MG63 (cell line): ENCODE results near the gene GSAP. TPM values are rescaled to one million over a fixed set of nuclear protein-coding genes. Genes with fewer than 3 reads are reported as not detected.
"Not testable (repeated sequence)": the region's sequence is repeated elsewhere in the genome, so short reads cannot be mapped to it uniquely, and the experiment has no call there.

Experiments used
- DNase-seq: peaks from one replicate; pipeline ENCODE4 v3.0.0-alpha.2; 2020
- H3K27me3 ChIP-seq: fragments of 250-450 bp; sonication (Bioruptor Pico); 2 replicates; pipeline ENCODE4 v1.5.1; 2020; ENCODE audit warnings: mild to moderate bottlenecking, moderate library complexity
- H3K36me3 ChIP-seq: fragments of 250-450 bp; sonication (Bioruptor Pico); 2 replicates; pipeline ENCODE4 v1.5.1; 2020; ENCODE audit warnings: mild to moderate bottlenecking, moderate library complexity
- H3K4me3 ChIP-seq: fragments of 250-450 bp; sonication (Bioruptor Pico); 2 replicates; pipeline ENCODE4 v1.5.1; 2020; ENCODE audit warnings: mild to moderate bottlenecking, moderate library complexity
- H3K9me3 ChIP-seq: fragments of 250-450 bp; sonication (Bioruptor Pico); 2 replicates; pipeline ENCODE4 v1.5.1; 2020; ENCODE audit warnings: mild to moderate bottlenecking, moderate library complexity
- total RNA-seq: library from RNA; depleted of rRNA; stranded (reverse); fragments of >200 nt; shearing (Covaris generic); gene quantifications from 2 replicates; pipeline ENCODE4 v1.2.3, GENCODE V29; 2014; ENCODE audit warnings: low replicate concordance; rRNA removed

The GSAP gene, protein sequence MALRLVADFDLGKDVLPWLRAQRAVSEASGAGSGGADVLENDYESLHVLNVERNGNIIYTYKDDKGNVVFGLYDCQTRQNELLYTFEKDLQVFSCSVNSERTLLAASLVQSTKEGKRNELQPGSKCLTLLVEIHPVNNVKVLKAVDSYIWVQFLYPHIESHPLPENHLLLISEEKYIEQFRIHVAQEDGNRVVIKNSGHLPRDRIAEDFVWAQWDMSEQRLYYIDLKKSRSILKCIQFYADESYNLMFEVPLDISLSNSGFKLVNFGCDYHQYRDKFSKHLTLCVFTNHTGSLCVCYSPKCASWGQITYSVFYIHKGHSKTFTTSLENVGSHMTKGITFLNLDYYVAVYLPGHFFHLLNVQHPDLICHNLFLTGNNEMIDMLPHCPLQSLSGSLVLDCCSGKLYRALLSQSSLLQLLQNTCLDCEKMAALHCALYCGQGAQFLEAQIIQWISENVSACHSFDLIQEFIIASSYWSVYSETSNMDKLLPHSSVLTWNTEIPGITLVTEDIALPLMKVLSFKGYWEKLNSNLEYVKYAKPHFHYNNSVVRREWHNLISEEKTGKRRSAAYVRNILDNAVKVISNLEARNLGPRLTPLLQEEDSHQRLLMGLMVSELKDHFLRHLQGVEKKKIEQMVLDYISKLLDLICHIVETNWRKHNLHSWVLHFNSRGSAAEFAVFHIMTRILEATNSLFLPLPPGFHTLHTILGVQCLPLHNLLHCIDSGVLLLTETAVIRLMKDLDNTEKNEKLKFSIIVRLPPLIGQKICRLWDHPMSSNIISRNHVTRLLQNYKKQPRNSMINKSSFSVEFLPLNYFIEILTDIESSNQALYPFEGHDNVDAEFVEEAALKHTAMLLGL
- total RNA-seq = 0.74 and 2.3 TPM in 2 replicates

DNA sequence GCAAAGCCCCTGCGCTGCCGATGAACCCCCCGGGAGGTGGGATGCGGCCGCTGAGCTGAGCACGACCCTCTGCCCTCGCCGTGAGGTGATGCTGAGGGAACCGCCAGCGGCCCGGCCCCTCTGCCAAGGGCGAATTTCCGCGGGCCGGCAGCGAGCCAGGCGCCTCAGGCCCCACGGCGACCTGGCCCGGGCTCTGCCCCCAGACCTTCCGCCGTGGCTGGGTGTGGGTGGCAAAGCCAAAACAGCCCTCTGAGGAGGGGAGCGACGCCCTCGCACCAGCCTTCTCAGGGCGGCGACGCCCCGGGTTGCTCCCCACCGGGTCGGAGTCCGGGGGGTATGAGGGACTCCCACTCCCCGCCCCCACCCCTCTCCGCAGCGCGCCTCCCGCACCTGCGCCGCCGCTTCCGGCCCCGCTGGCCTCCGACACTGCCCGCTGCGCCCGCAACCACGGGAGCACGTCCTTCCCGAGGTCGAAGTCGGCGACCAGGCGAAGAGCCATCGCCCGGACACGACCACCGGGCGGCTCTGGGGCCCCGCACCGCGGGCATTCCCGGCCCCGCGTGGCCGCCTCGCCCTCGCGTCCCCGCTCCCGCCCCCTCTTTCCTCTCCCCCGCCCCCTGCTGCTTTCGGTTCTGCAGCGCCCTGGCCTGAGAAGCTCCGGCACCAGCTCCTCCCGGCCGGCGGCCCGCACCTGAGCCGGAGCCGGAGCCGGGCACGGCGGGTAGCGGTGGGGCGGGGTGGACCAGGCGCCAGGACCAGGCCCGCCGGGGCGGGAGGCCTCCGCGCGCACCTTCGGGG, at the start of gene GSAP:
Gene GSAP, minus strand, starts transcription at position 527 of the 798 bp plus-strand sequence. Its CDS starts 28 bp downstream, at position 499.
- DNase-seq = peak; percentile 32
- H3K4me3 ChIP-seq = peak within 1 kb of the TSS; percentile 49
- H3K27me3 ChIP-seq = no peaks in the 10 kb centered on the region

DNA sequence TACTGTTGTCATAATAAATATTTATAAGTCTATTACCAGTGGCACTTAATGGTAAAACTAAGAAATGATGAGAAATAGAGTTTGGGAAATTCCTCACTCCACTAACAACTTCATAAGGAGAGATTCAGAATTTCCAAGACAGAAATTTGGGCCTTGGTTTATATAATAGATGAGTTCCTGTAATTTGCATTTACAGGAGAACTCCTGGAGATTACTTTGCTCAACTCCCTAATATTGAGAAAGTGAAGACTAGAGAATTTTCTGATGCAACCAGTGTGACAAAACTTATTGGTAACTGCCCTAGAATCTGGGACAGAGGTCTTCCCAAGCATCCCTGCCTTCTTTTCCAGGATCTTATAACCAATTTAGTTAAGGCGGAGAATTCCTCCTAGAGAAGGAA, 49.1 kb upstream of the GSAP start:
- Histone ChIP-seq H3K9me3 (no peaks in the 10 kb centered on the region), H3K36me3 (no peaks in the 10 kb centered on the region), H3K27me3 (no peaks in the 10 kb centered on the region), H3K4me3 (no peak overlapping the region)
- no peak for DNase-seq

More for the DNA sequence above, at the start of gene GSAP:
- H3K36me3 ChIP-seq = no peaks in the 10 kb centered on the region
- H3K9me3 ChIP-seq = no peaks in the 10 kb centered on the region

DNA sequence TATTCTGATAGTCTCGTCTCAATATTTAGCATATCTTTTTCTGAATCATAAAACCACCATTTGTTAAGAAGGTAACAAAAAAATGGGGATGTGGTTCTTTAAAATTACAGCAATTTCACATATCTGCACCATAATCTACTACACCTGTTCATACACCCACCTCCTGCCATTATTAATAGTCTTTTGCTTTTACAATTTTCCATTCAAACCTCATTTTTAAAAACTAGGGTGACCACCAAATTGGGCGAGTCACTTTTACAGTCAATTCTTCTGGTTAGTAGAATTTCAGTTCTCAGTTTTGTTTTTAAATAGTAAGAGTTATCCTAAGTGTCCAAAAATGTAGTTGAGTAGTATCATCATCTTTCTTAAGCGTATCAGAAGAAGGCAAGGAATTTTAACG, 48.4 kb upstream of the GSAP start:
- no peaks in the 10 kb centered on the region for H3K27me3 ChIP-seq
- H3K36me3 ChIP-seq = no peaks in the 10 kb centered on the region
- H3K4me3 ChIP-seq = no peak overlapping the region
- DNase-seq = no peak
- no peaks in the 10 kb centered on the region for H3K9me3 ChIP-seq

DNA sequence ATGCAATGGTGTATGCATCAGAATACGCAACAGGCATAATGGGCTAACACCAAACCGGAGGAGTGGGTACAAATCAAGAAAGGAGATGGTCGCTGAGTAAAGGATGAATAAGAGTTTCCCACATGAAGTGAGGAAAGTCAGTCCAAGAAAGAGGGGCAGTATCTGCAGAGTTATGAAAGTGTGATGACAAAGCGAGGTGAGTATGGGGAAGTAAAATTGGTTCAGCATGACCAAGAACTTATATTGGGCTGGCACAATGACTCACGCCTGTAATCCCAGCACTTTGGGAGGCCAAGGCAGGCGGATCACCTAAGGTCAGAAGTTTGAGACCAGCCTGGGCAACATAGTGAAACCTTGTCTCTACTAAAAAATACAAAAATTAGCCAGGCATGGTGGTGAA, 47.5 kb upstream of the GSAP start:
- not testable (repeated sequence) for H3K27me3 ChIP-seq, H3K4me3 ChIP-seq, H3K36me3 ChIP-seq, H3K9me3 ChIP-seq
- peak; percentile 41 for DNase-seq

DNA sequence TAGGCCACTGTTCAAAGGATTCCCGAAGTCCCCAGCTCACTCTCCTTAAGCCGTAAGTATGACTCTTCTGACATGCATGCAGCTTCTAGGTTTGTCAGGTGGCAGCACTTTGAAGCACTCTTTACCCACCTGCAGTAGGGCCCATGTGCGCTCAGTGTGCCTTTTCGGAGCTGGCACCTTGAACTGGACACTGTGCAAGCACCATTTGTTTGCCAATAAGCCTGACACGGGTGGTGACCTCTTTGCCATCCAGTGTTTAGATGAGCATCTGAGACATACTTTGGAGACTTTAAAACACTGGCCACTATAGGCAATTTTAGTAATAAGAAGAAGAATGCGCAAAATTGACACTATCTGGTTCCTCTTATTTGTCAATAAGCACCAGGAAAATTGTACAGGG, 45.7 kb upstream of the GSAP start:
- no peak overlapping the region for H3K4me3 ChIP-seq
- H3K36me3 ChIP-seq = no peaks in the 10 kb centered on the region
- H3K27me3 ChIP-seq = no peaks in the 10 kb centered on the region
- no peaks in the 10 kb centered on the region for H3K9me3 ChIP-seq
- DNase-seq = no peak

DNA sequence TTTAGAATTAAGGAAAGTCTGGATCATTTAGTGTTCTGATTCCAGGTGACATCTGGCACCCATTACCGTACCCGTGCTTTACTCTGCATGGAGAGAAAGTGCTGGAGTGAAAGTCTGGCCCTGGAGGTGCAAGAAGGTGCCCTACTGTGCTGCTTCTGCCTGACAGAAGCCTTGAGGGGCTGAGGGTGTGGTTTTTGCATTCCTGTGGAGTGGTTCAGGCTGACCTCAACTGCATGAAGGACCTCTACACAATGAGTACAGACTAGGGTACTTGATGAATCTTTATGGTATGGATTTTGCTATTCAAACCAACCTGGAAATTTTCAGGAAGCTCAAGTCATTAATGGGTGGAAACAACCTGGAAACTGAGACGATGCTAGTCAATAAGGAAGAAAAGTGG, 45.1 kb upstream of the GSAP start:
- Histone ChIP-seq H3K9me3 (no peaks in the 10 kb centered on the region), H3K4me3 (no peak overlapping the region), H3K36me3 (no peaks in the 10 kb centered on the region), H3K27me3 (no peaks in the 10 kb centered on the region)
- DNase-seq = no peak

DNA sequence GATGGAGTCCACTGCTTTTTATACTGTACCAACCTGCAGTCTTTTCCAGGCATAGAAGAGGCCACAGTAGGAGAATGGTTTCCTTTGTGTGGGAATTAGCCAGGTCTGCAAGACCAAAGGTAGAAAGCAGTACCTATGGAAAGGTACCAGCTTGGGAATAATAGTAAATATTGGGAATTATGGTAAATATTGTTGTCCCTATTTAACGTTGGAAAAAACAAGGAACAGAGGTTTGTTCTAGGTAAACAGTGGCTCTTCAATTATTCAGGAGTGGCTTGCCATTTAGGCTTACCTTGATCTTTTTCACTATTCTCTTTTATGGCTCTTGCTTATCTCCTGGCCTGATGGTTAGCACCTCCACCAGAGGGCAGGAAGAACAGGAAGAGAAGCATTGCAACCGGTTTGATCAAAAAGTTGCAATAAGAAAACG, 43.9 kb upstream of the GSAP start:
- Histone ChIP-seq H3K36me3 (no peaks in the 10 kb centered on the region), H3K27me3 (no peaks in the 10 kb centered on the region), H3K4me3 (no peak overlapping the region), H3K9me3 (no peaks in the 10 kb centered on the region)
- DNase-seq = no peak

DNA sequence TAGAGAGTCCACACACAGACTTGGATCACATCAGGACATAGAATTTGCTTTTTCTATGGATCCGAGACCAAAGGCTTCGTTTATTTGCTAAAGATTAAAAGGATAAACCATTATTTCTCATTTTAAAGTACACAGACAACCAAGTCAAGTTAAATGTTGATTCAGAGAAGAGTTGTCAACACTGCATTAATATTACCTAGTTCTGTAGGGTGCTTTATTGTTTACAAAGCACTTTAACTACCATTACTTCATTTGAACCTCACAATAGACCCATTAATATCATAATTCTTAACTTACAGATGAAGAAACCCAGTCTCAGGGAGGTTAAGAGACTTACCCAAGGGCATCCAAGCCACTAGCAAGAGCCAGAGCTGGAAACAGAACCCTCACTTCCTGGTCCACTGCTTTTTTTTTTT, 43.2 kb upstream of the GSAP start:
- DNase-seq = no peak

DNA sequence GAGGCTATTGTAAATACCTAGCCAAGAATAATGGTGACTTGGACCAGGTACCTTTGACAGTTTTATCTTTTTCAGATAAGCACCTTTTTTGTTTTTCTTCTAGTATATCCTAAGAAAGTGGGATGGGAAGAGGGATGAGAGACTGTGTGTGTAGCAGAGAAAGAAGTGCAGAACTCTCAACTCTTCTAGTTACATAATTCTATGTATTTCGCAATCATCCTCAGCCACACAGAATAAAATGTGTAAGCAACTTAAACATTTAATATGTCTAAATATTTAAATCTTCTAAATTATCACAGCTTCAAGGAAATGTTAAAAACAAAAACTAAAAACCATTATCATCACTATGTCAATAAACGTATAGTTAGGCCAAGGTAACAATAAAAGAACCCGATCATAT, 42.6 kb upstream of the GSAP start:
- Histone ChIP-seq H3K9me3 (no peaks in the 10 kb centered on the region), H3K36me3 (no peaks in the 10 kb centered on the region), H3K27me3 (no peaks in the 10 kb centered on the region), H3K4me3 (no peak overlapping the region)
- no peak for DNase-seq

More for the DNA sequence above, 43.2 kb upstream of the GSAP start:
- H3K36me3 ChIP-seq = no peaks in the 10 kb centered on the region
- no peaks in the 10 kb centered on the region for H3K27me3 ChIP-seq
- H3K4me3 ChIP-seq = no peak overlapping the region
- no peaks in the 10 kb centered on the region for H3K9me3 ChIP-seq

DNA sequence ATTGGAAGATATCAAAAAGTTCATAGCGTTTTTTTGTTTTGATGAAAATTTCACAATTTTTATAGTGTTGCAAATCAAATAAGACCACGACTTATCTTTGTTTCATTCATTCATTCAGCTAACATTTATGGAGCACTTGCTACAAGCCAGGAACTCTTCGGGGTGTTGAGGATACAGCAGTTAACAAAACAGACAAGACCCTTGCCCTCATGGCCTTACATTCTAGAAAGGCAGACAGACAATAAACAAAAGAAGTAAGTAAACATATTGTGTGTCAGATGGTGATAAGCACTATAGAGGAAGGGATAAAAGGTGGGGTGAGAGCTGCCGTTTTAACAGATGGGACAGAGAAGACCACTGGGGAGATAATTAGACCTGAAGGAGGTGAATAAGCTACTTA, 41.6 kb upstream of the GSAP start:
- H3K9me3 ChIP-seq = no peaks in the 10 kb centered on the region
- no peaks in the 10 kb centered on the region for H3K36me3 ChIP-seq
- no peak overlapping the region for H3K4me3 ChIP-seq
- DNase-seq = no peak
- no peaks in the 10 kb centered on the region for H3K27me3 ChIP-seq

DNA sequence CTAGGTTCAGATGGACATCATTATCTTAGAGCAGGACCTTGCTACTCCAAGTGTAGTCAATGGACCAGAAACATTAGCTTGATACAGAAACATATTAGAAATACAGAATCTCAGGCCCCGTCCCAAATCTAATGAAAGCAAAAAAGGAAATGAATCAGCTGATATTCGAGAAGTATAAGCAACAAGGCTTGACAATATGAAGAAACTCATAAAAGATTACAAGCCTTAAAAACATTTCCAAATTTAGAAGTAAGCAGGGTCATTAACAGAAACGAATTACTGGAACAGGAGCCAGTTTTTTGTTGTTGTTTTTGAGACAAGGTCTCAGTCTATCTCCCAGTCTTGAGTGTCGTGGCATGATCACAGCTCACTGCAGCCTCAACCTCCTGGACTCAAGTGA, 40.5 kb upstream of the GSAP start:
- DNase-seq = no peak

DNA sequence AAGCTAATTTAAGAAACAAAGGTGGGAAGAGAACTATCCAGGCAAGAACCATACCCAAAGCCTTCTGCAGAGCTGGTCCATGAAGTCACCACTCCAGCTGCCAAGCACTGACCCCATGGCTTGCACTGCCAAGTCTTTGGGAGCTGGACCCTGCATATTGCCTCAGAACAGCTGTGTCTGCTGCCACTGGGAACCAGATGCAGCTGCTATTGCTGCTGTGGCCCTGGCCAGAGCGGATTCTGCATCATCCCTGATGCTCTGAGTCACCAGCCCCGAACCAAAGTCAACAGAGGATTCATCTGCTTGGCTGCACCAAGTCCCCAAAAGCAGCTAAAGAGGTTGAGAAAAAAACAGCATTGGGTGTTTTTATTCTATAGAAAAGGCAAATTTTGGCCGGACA, 39.2 kb upstream of the GSAP start:
- DNase-seq = peak; percentile 93
- Histone ChIP-seq H3K36me3 (no peaks in the 10 kb centered on the region), H3K4me3 (no peak overlapping the region), H3K27me3 (no peaks in the 10 kb centered on the region), H3K9me3 (no peaks in the 10 kb centered on the region)

More for the DNA sequence above, 40.5 kb upstream of the GSAP start:
- H3K27me3 ChIP-seq = no peaks in the 10 kb centered on the region
- no peak overlapping the region for H3K4me3 ChIP-seq
- H3K36me3 ChIP-seq = no peaks in the 10 kb centered on the region
- H3K9me3 ChIP-seq = no peaks in the 10 kb centered on the region

DNA sequence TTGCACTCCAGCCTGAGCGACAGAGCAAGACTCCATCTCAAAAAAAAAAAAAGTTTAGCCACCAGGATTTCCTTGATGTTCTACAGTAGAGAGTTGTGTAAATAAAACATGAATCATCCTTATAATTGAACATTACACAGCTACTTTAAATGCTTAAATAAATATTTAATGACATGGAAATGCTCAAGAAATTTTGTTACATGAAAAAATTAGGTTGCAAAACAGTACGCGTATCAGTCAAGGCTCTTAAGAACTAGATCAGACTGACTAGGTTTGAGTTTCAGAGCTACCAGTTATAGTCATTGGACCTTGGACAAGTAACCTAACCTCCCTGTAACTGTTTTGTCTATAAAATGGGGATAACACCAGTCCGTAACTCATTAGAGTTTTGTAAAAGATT, 38.7 kb upstream of the GSAP start:
- no peaks in the 10 kb centered on the region for H3K9me3 ChIP-seq
- no peak for DNase-seq
- H3K36me3 ChIP-seq = no peaks in the 10 kb centered on the region
- H3K27me3 ChIP-seq = no peaks in the 10 kb centered on the region
- H3K4me3 ChIP-seq = no peak overlapping the region

DNA sequence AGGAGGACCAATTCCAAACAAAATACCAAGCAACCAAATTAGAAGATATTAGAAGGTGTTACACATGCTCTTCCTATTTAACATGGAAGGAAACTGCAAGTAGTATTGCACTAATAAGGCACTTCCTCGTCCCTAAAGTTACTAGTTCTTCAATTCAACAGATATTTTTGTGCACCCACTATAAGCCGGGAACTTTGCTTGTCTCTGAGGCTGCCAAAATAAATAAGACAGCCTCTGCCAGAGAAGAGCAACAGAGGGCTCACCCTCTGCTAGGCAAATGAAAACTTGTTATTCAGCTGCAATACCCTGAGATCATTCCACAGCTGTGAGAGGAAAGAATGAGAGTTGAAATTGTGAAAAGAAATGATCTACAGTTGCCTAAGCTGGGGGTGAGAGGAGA, 37.4 kb upstream of the GSAP start:
- Histone ChIP-seq H3K27me3 (no peaks in the 10 kb centered on the region), H3K9me3 (no peaks in the 10 kb centered on the region), H3K36me3 (no peaks in the 10 kb centered on the region), H3K4me3 (no peak overlapping the region)
- DNase-seq = peak; percentile 30

DNA sequence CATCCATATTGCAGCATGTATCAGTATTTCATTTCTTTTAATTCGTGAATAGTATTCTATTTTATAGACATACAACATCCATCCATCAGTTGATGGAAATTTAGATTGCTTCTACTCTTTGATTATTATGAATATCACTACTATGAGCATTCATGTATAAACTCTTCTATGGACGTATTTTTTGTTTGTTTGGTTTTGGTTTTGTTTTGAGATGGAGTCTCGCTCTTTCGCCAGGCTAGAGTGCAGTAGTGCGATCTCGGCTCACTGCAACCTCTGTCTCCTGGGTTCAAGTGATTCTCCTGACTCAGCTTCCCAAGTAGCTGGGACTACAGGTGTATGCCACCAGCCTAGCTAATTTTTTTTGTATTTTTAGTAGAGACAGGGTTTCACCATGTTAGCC, 35.8 kb upstream of the GSAP start:
- not testable (repeated sequence) for H3K36me3 ChIP-seq, H3K4me3 ChIP-seq, H3K9me3 ChIP-seq, H3K27me3 ChIP-seq, DNase-seq

DNA sequence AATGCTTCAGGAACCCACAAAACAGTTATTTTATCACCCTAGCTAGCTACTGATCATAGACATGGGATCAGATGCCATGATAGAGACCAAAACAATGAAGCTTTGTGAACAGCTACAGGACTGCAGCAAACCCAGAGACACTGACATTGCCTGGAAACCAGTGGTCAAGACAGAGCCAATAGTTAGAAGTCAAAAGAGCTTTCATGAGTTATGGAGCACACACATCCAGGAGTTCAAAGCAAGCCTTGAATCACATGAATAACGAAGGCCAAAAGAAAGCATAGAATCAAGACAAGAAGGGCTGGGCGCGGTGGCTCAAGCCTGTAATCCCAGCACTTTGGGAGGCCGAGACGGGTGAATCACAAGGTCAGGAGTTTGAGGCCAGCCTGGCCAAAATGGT, 34.5 kb upstream of the GSAP start:
- DNase-seq = no peak
- H3K9me3 ChIP-seq = no peaks in the 10 kb centered on the region
- no peaks in the 10 kb centered on the region for H3K36me3 ChIP-seq
- no peaks in the 10 kb centered on the region for H3K27me3 ChIP-seq
- H3K4me3 ChIP-seq = no peak overlapping the region

DNA sequence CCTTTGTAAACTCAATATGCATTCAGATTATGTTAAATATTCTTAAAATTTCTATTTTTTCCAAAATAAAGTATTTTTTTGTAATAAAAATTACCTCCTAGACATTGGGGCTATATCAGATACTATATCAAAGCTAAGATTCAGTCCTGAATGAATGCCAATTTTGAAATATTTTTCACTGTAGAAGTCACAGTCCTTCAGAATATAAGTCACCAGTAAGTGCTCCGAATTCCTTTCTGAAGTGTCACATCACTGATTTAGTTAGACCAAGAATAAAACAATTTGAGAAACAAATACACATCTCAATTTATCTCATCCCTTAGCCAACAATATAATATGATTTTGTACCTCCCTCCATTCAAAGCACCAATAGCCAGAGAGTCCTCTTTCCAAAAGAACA, 33.9 kb upstream of the GSAP start:
- no peaks in the 10 kb centered on the region for H3K36me3 ChIP-seq
- no peaks in the 10 kb centered on the region for H3K9me3 ChIP-seq
- DNase-seq = no peak
- H3K27me3 ChIP-seq = no peaks in the 10 kb centered on the region
- H3K4me3 ChIP-seq = no peak overlapping the region
